CD14-positive monocyte (primary cell): ENCODE data around the gene HSPB1. TPM values are rescaled to one million over a fixed set of nuclear protein-coding genes. Genes with fewer than 3 reads are reported as not detected.
A peak's percentile ranks its signal among the peaks of the same experiment; 100 is the strongest.
"Not testable (repeated sequence)": the region's sequence is repeated elsewhere in the genome, so short reads cannot be mapped to it uniquely, and the experiment has no call there.

Experiments
- DNase-seq, 3 donors: peaks; one replicate each; pipeline ENCODE4 v3.0.0-alpha.2; 2011 to 2022
- H2AFZ ChIP-seq: 2 replicates; pipeline ENCODE4 v1.6.0; 2012; ENCODE audit warnings: mild to moderate bottlenecking, low read depth, low read length, inconsistent platforms; ENCODE audit not compliant: insufficient read depth, poor library complexity, severe bottlenecking
- H3K27ac ChIP-seq, 2 donors: 1 replicate in 1 of 2; 2 replicates in 1 of 2; pipeline ENCODE4 v1.5.1; 2012 to 2013; ENCODE audit warnings: low read length in 2 of 2, control low read depth in 1 of 2, inconsistent platforms in 1 of 2, low read depth in 1 of 2, mild to moderate bottlenecking in 1 of 2
- H3K27me3 ChIP-seq, 2 donors: one replicate each; pipeline versions ENCODE4 v1.6.0 to v1.6.1; 2011 to 2013; ENCODE audit warnings: low read length in 2 of 2; ENCODE audit not compliant: control insufficient read depth in 2 of 2, insufficient read depth in 2 of 2
- H3K36me3 ChIP-seq, 2 donors: replicated peaks in 1 of 2; 1 replicate in 1 of 2; 2 replicates in 1 of 2; pipeline versions ENCODE4 v1.5.1 to v1.6.1; 2012 to 2013; ENCODE audit warnings: low read length in 2 of 2, control low read depth in 1 of 2, inconsistent platforms in 1 of 2, mild to moderate bottlenecking in 1 of 2; ENCODE audit not compliant: insufficient read depth in 2 of 2, control insufficient read depth in 1 of 2
- H3K4me1 ChIP-seq, 2 donors: 1 replicate in 1 of 2; 2 replicates in 1 of 2; pipeline versions ENCODE4 v1.5.1 to v1.6.1; 2012 to 2013; ENCODE audit warnings: low read length in 2 of 2, control low read depth in 1 of 2, inconsistent platforms in 1 of 2, mild to moderate bottlenecking in 1 of 2, moderate library complexity in 1 of 2; ENCODE audit not compliant: insufficient read depth in 2 of 2, control insufficient read depth in 1 of 2
- H3K4me2 ChIP-seq: replicated peaks from 2 replicates; pipeline ENCODE3; 2012; ENCODE audit warnings: low read length, moderate library complexity, mild to moderate bottlenecking; ENCODE audit not compliant: poor library complexity, severe bottlenecking; ENCODE audit errors: extremely low read depth
- H3K4me3 ChIP-seq, 3 experiments: fragments of 200-600 bp in 1 of 3; sonication (generic) in 1 of 3; replicated peaks in 1 of 3; 1 replicate in 2 of 3; 2 replicates in 1 of 3; pipeline ENCODE4 v1.5.1; 2011 to 2013; ENCODE audit warnings: low read length in 3 of 3, mild to moderate bottlenecking in 3 of 3, control low read depth in 2 of 3, low read depth in 2 of 3, inconsistent platforms in 1 of 3, moderate library complexity in 1 of 3
- H3K79me2 ChIP-seq: 2 replicates; pipeline ENCODE4 v1.6.0; 2012; ENCODE audit warnings: mild to moderate bottlenecking, control low read depth, inconsistent platforms, low read length, moderate library complexity; ENCODE audit not compliant: insufficient read depth
- H3K9ac ChIP-seq: 2 replicates; pipeline ENCODE4 v1.6.0; 2017; ENCODE audit warnings: low read length, mild to moderate bottlenecking; ENCODE audit not compliant: insufficient read depth, poor library complexity, severe bottlenecking
- H3K9me3 ChIP-seq, 2 donors: replicated peaks in 1 of 2; 1 replicate in 1 of 2; 2 replicates in 1 of 2; pipeline versions ENCODE4 v1.5.1 to v1.6.1; 2012 to 2013; ENCODE audit warnings: low read length in 2 of 2, control low read depth in 1 of 2; ENCODE audit not compliant: control insufficient read depth in 1 of 2, insufficient read depth in 1 of 2
- H4K20me1 ChIP-seq: 2 replicates; pipeline ENCODE4 v1.6.0; 2012; ENCODE audit warnings: mild to moderate bottlenecking, low read length, control low read depth, moderate library complexity; ENCODE audit not compliant: insufficient read depth
- H3K27ac Mint-ChIP-seq, 7 donors: one replicate each; pipeline ENCODE4 v1.8.0; 2020; ENCODE audit warnings: mild to moderate bottlenecking in 7 of 7, mixed read lengths in 7 of 7, moderate library complexity in 6 of 7, inconsistent platforms in 2 of 7
- H3K27me3 Mint-ChIP-seq, 3 donors: one replicate each; pipeline ENCODE4 v1.8.0; 2021 to 2022; ENCODE audit warnings: low read depth in 3 of 3, mild to moderate bottlenecking in 3 of 3, mixed read lengths in 3 of 3, moderate library complexity in 3 of 3, inconsistent platforms in 1 of 3
- H3K36me3 Mint-ChIP-seq, 2 donors: one replicate each; pipeline ENCODE4 v1.8.0; 2020; ENCODE audit warnings: mixed read lengths in 2 of 2, inconsistent platforms in 1 of 2, mild to moderate bottlenecking in 1 of 2
- H3K4me1 Mint-ChIP-seq: one replicate; pipeline ENCODE4 v1.8.0; 2020; ENCODE audit warnings: mild to moderate bottlenecking, mixed read lengths
- H3K4me3 Mint-ChIP-seq, 2 donors: one replicate each; pipeline ENCODE4 v1.8.0; 2020; ENCODE audit warnings: mild to moderate bottlenecking in 2 of 2, mixed read lengths in 2 of 2, moderate library complexity in 1 of 2
- H3K9me3 Mint-ChIP-seq, 7 donors: one replicate each; pipeline ENCODE4 v1.8.0; 2020 to 2022; ENCODE audit warnings: mixed read lengths in 7 of 7, mild to moderate bottlenecking in 6 of 7, moderate library complexity in 6 of 7, inconsistent platforms in 2 of 7
- CTCF ChIP-seq: fragments of 200-600 bp; IDR thresholded peaks from one replicate; pipeline ENCODE4 v1.8.0; 2022; ENCODE audit warnings: antibody characterized with exemption, mild to moderate bottlenecking
- WGBS: methylation state at CpG from one replicate; pipeline ENCODE4 v1.1.5; 2013; ENCODE audit warnings: missing lambda C conversion rate; ENCODE audit not compliant: insufficient coverage; 5-methylcytosine and 5-hydroxymethylcytosine counted together
- intact Hi-C, 2 donors: fragments of 100-400 bp; cut with micrococcal nuclease; formaldehyde crosslinking; loops; one replicate each; pipeline versions ENCODE4 v1.15.0 to v1.15.1; 2023
- polyA plus RNA-seq, 3 donors: library from polyadenylated mRNA; depleted of rRNA in 1 of 3; unstranded in 2 of 3; stranded (reverse) in 1 of 3; fragments of 300-500 nt in 2 of 3; fragments of >200 nt in 1 of 3; fragmentation: Illumina TruSeq in 2 of 3; gene quantifications; 1 replicate in 2 of 3; 2 replicates in 1 of 3; pipeline ENCODE4 v1.2.3, GENCODE V29; 2012 to 2021

Gene HSPB1
- polyA plus RNA-seq, 3 donors: 8.3 to 20.7 (median 8.9) TPM

DNA sequence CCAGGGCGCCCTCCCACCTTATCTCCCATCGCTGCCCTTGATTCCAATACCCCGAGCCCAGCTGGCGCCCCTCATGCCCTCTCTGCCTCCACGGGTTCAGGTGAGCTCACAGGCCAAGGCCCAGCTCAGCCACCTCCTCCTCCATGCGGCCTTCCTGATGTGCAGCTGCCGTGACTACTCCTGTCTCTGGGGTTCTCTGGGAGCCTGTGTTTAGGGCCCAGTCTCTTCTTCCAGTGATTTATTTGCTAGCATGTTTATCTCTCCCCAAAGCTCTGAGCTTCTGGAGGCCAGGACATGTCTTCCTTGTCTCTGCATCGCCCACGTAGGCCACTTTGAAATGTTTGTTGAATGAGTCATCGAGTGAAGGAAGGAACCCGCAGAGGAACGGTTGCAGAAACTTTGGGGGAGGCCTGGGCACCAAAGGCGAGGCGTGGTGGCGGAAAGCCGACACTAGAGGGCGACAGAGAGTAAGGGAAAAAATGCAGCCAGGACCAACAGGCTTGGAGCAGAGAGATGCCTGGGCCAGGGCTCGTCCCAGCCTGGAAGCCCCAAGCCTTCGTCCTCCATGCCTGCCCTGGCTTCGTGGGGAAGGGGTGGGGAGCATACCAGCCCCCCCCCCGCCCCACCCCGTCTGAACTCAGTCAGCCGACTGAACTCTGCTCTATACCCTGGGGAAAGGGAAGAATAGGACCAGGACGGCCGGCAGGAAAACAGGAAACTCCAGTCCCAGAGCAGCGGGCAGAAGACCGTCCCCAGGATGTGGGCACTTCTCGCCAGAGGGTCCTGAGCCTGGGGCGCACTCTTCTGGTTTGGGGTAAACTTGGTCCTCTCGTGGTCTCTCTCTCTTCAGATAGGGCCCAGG is 10.9 kb upstream of the HSPB1 start:
- peak overlapping the region; percentile 15 for H3K9ac ChIP-seq
- no peaks in the 10 kb centered on the region for H3K36me3 Mint-ChIP-seq
- H3K27me3 ChIP-seq: no peaks in the 10 kb centered on the region
- peaks cover 0 to 3% (median 0%) of the 10 kb centered on the region in 7 donors for H3K9me3 Mint-ChIP-seq
- H3K4me3 Mint-ChIP-seq: peak overlapping the region; percentile 70 to 78
- H3K4me2 ChIP-seq: peak overlapping the region; percentile 81
- peak overlapping the region in 6 of 7 donors; percentile 3 to 70 (median 46) for H3K27ac Mint-ChIP-seq
- no peaks in the 10 kb centered on the region for H3K79me2 ChIP-seq
- peak overlapping the region; percentile 83 for H2AFZ ChIP-seq
- WGBS: 16% methylated on average over 22 of the region's 30 CpGs
- H3K9me3 ChIP-seq: no peaks in the 10 kb centered on the region
- peaks cover 25 to 40% of the 10 kb centered on the region in 2 donors for H3K4me1 ChIP-seq
- no peaks in the 10 kb centered on the region for H4K20me1 ChIP-seq
- peak; percentile 82 to 88 (median 84) for DNase-seq
- intact Hi-C loops: loop anchor here in 1 of 2 donors (2.0 kb wide), 1 partner anchor 17 kb away; no protein-coding TSS in a partner anchor
- peaks cover 38% of the 10 kb centered on the region for H3K4me1 Mint-ChIP-seq
- no peaks in the 10 kb centered on the region for H3K36me3 ChIP-seq
- TF ChIP-seq CTCF: peak; percentile 95
- H3K4me3 ChIP-seq: peak overlapping the region; percentile 4 to 73 (median 33)
- no peak overlapping the region for H3K27ac ChIP-seq
- H3K27me3 Mint-ChIP-seq: peaks cover 7 to 20% (median 7%) of the 10 kb centered on the region in 3 donors

DNA sequence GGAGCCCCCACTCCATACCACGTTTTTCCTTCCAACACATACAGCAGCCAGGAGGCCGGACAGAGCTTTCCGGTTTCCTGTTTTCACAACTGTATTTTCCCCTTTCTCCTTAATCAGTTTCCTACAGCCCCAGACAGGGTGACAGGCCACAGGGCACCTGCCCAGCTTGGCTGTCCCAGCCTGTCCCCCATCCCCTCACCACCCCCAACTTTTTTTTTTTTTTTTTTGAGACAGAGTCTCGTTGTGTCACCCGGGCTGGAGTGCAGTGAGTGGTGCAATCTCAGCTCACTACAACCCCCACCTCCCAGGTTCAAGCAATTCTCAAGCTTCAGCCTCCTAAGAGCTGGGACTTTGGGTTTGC is 10.3 kb upstream of the HSPB1 start:
- Histone ChIP-seq H3K27ac (no peak overlapping the region), H3K9ac (peak overlapping the region; percentile 15), H3K9me3 (no peaks in the 10 kb centered on the region), H3K27me3 (no peaks in the 10 kb centered on the region), H3K4me1 (peaks cover 25 to 40% of the 10 kb centered on the region in 2 donors), H3K4me2 (peak overlapping the region; percentile 81), H2AFZ (peak overlapping the region; percentile 83), H4K20me1 (no peaks in the 10 kb centered on the region), H3K79me2 (no peaks in the 10 kb centered on the region), H3K36me3 (no peaks in the 10 kb centered on the region), H3K4me3 (peak overlapping the region; percentile 4 to 73 (median 33))
- Mint-ChIP-seq H3K27ac (peak overlapping the region in 2 of 7 donors; percentile 3 to 24), H3K4me1 (peaks cover 38% of the 10 kb centered on the region), H3K9me3 (peaks cover 0 to 3% (median 0%) of the 10 kb centered on the region in 7 donors), H3K36me3 (no peaks in the 10 kb centered on the region), H3K4me3 (peak overlapping the region; percentile 70 to 78), H3K27me3 (peaks cover 5 to 22% (median 7%) of the 10 kb centered on the region in 3 donors)
- TF ChIP-seq CTCF: no peak
- DNase-seq: peak in 2 of 3 donors; percentile 17 to 21
- intact Hi-C loops: loop anchor here in 1 of 2 donors (2.0 kb wide), 1 partner anchor 17 kb away; no protein-coding TSS in a partner anchor
- 0% methylated on average over 3 of the region's 5 CpGs for WGBS

GRCh38 chr7:76292911-76293310 is 9.6 kb upstream of the HSPB1 start:
- peaks cover 25 to 40% of the 10 kb centered on the region in 2 donors for H3K4me1 ChIP-seq
- peaks cover 38% of the 10 kb centered on the region for H3K4me1 Mint-ChIP-seq
- not testable (repeated sequence) for H4K20me1 ChIP-seq, H3K27ac ChIP-seq, H3K4me3 ChIP-seq, H2AFZ ChIP-seq, H3K9ac ChIP-seq, DNase-seq, H3K27ac Mint-ChIP-seq, H3K36me3 ChIP-seq, H3K27me3 ChIP-seq, H3K79me2 ChIP-seq, H3K4me2 ChIP-seq, H3K9me3 Mint-ChIP-seq, H3K4me3 Mint-ChIP-seq, H3K9me3 ChIP-seq, H3K36me3 Mint-ChIP-seq
- intact Hi-C loops: loop anchor here in 1 of 2 donors (2.0 kb wide), 1 partner anchor 16 kb away; no protein-coding TSS in a partner anchor
- H3K27me3 Mint-ChIP-seq: peaks cover 3 to 18% (median 5%) of the 10 kb centered on the region in 3 donors
- WGBS: 74% methylated on average over 3 of the region's 5 CpGs
